ENCODE measurements around the gene STOX1. TPM values are rescaled to one million over a fixed set of nuclear protein-coding genes. Genes with fewer than 3 reads are reported as not detected.
"Not testable (repeated sequence)": the region's sequence is repeated elsewhere in the genome, so short reads cannot be mapped to it uniquely, and the experiment has no call there.

The STOX1 gene
- total RNA-seq, 1 experiment from 2014 or later: 5.9 TPM

DNA sequence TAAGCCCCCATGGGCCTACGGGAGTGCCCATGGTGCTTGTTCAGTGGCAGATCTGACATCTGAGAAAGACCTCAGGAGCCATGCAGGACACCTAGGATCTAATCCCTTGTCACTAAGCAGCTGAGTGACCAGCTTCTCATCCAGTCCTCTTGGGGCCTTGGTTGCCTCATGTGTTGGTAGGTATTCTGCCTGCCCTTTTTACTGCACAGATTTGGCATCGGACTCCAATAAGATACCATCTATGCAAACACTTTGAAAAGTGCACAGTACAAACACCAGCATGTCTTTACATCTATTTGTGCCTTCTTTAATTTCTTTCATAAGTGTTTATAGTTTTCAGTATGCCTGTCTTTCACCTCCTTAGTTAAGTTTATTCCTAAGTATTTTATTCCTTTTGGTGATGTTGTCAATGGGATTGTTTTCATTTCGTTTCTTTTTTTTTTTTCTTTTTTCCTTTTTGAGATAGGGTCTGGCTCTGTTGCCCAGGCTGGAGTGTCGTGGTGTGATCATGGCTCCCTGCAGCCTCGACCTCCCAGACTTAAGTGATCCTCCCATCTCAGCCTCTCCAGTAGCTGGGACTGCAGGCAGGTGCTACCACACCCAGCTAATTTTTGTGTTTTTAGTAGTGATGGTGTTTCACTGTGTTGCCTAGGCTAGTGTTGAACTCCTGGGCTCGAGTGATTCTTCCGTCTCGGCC is 10.4 kb downstream of the STOX1 start:
- no peaks in the 10 kb centered on the region for H3K36me3 ChIP-seq (ENCODE audit: control insufficient read depth in 1 of 2, insufficient read depth in 2 of 2, low read length in 2 of 2)
- intact Hi-C loops (cut with micrococcal nuclease): no loop called here
- H3K9ac ChIP-seq (ENCODE audit: low read length): no peak overlapping the region
- H3K79me2 ChIP-seq (ENCODE audit: insufficient read depth, low read length): no peaks in the 10 kb centered on the region
- H3K9me3 ChIP-seq (ENCODE audit: control insufficient read depth in 1 of 2, insufficient read depth in 1 of 2, low read depth in 1 of 2, low read length in 2 of 2): no peaks in the 10 kb centered on the region
- H3K9me2 ChIP-seq (ENCODE audit: insufficient read depth): no peaks in the 10 kb centered on the region
- RAD21 ChIA-PET (ENCODE audit: low non-redundant PET in 1 of 2, low total read pairs in 2 of 2, uncharacterized antibody in 2 of 2, unreplicated experiment in 2 of 2): no interaction called here
- H2AFZ ChIP-seq (ENCODE audit: low read depth, low read length, poor library complexity, severe bottlenecking): no peak overlapping the region
- H4K20me1 ChIP-seq (ENCODE audit: insufficient read depth): no peaks in the 10 kb centered on the region
- no peak overlapping the region for H3K4me2 ChIP-seq (ENCODE audit: low read length)
- POLR2A ChIA-PET: no interaction called here
- no peak for DNase-seq (ENCODE audit: low read depth, low spot score)
- ATAC-seq: no peak
- H3K4me3 ChIP-seq (replicated peaks in 1 of 2; ENCODE audit: low read depth in 1 of 2, low read length in 2 of 2): no peak overlapping the region
- BruUV-seq (replicated peaks): no TSS peak
- H3K4me1 ChIP-seq (ENCODE audit: control insufficient read depth in 1 of 2, insufficient read depth in 2 of 2, low read length in 2 of 2): no peaks in the 10 kb centered on the region
- CTCF ChIA-PET: no interaction called here
- no peak overlapping the region for H3K27ac ChIP-seq (ENCODE audit: low read depth, low read length)
- no peaks in the 10 kb centered on the region for H3K27me3 ChIP-seq (ENCODE audit: insufficient read depth, low read length)
- no peak for TF ChIP-seq FOSL1 (IDR thresholded peaks at IDR 0.05; ENCODE audit: low read depth)
- TF ChIP-seq, protein P1, sequence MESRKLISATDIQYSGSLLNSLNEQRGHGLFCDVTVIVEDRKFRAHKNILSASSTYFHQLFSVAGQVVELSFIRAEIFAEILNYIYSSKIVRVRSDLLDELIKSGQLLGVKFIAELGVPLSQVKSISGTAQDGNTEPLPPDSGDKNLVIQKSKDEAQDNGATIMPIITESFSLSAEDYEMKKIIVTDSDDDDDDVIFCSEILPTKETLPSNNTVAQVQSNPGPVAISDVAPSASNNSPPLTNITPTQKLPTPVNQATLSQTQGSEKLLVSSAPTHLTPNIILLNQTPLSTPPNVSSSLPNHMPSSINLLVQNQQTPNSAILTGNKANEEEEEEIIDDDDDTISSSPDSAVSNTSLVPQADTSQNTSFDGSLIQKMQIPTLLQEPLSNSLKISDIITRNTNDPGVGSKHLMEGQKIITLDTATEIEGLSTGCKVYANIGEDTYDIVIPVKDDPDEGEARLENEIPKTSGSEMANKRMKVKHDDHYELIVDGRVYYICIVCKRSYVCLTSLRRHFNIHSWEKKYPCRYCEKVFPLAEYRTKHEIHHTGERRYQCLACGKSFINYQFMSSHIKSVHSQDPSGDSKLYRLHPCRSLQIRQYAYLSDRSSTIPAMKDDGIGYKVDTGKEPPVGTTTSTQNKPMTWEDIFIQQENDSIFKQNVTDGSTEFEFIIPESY (IDR thresholded peaks at IDR 0.05; ENCODE audit: extremely low read depth, insufficient replicate concordance, low read length): no peak
- TF ChIP-seq SP1 (IDR thresholded peaks at IDR 0.05; ENCODE audit: low read depth): no peak
- no peak for TF ChIP-seq SRF (IDR thresholded peaks at IDR 0.05; ENCODE audit: low read depth)
- TF ChIP-seq ELF1 (IDR thresholded peaks at IDR 0.05; ENCODE audit: borderline replicate concordance, low read depth): no peak
- TF ChIP-seq CBX3 (IDR thresholded peaks at IDR 0.05; ENCODE audit: low read depth): no peak
- no peak for TF ChIP-seq TCF7L2 (IDR thresholded peaks at IDR 0.05; ENCODE audit: borderline replicate concordance, extremely low read depth, insufficient read depth, insufficient read length)
- no peak for TF ChIP-seq ZNF274 (IDR thresholded peaks at IDR 0.05; ENCODE audit: low read depth, low read length)
- TF ChIP-seq SIN3A (IDR thresholded peaks at IDR 0.05; ENCODE audit: low read depth): no peak
- no peak for TF ChIP-seq CEBPB (IDR thresholded peaks at IDR 0.05; ENCODE audit: low read depth)
- no peak for TF ChIP-seq JUND (IDR thresholded peaks at IDR 0.05)
- TF ChIP-seq, protein P2, sequence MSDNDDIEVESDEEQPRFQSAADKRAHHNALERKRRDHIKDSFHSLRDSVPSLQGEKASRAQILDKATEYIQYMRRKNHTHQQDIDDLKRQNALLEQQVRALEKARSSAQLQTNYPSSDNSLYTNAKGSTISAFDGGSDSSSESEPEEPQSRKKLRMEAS (IDR thresholded peaks at IDR 0.05): no peak
- no peak for TF ChIP-seq POLR2AphosphoS5 (IDR thresholded peaks at IDR 0.05; ENCODE audit: low read depth, low read length)
- TF ChIP-seq ZFX (IDR thresholded peaks at IDR 0.05): no peak
- TF ChIP-seq RAD21 (IDR thresholded peaks at IDR 0.05; ENCODE audit: low read depth): no peak
- no peak for TF ChIP-seq EZH2phosphoT487 (IDR thresholded peaks at IDR 0.05; ENCODE audit: borderline replicate concordance)
- TF ChIP-seq, protein P3, sequence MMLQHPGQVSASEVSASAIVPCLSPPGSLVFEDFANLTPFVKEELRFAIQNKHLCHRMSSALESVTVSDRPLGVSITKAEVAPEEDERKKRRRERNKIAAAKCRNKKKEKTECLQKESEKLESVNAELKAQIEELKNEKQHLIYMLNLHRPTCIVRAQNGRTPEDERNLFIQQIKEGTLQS (IDR thresholded peaks at IDR 0.05): no peak
- TF ChIP-seq POLR2A (IDR thresholded peaks at IDR 0.05; ENCODE audit: borderline replicate concordance, extremely low read depth, insufficient read depth, insufficient read length): no peak
- TF ChIP-seq, protein P4, sequence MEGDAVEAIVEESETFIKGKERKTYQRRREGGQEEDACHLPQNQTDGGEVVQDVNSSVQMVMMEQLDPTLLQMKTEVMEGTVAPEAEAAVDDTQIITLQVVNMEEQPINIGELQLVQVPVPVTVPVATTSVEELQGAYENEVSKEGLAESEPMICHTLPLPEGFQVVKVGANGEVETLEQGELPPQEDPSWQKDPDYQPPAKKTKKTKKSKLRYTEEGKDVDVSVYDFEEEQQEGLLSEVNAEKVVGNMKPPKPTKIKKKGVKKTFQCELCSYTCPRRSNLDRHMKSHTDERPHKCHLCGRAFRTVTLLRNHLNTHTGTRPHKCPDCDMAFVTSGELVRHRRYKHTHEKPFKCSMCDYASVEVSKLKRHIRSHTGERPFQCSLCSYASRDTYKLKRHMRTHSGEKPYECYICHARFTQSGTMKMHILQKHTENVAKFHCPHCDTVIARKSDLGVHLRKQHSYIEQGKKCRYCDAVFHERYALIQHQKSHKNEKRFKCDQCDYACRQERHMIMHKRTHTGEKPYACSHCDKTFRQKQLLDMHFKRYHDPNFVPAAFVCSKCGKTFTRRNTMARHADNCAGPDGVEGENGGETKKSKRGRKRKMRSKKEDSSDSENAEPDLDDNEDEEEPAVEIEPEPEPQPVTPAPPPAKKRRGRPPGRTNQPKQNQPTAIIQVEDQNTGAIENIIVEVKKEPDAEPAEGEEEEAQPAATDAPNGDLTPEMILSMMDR (IDR thresholded peaks at IDR 0.05 in 2 of 3, conservative IDR thresholded peaks at IDR 0.05 in 1 of 3; ENCODE audit: borderline replicate concordance in 1 of 3, insufficient read depth in 1 of 3, low read depth in 2 of 3, low read length in 2 of 3): no peak
- no peak for TF ChIP-seq EZH2 (IDR thresholded peaks at IDR 0.05)

DNA sequence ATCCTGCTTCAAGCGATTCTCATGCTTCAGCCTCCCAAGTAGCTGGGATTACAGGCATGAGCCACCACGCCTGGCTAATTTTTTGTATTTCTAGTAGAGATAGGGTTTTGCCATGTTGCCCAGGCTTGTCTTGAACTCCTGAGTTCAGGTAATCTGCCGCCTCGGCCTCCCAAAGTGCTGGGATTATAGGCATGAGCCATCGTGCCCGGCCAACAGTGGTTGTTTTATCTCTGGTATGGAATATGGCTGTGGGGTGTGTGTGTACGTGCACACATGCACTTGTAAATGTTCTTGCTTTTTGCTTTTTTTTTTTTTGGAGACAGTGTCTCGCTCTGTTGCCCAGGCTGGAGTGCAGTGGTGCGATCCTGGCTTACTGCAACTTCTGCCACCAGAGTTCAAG is 13.3 kb downstream of the STOX1 start:
- H3K36me3 ChIP-seq (ENCODE audit: control insufficient read depth in 1 of 2, insufficient read depth in 2 of 2, low read length in 2 of 2); H3K4me1 ChIP-seq (ENCODE audit: control insufficient read depth in 1 of 2, insufficient read depth in 2 of 2, low read length in 2 of 2); H3K27me3 ChIP-seq (ENCODE audit: insufficient read depth, low read length); H3K9ac ChIP-seq (ENCODE audit: low read length); CTCF ChIA-PET; H3K4me3 ChIP-seq (replicated peaks in 1 of 2; ENCODE audit: low read depth in 1 of 2, low read length in 2 of 2); H2AFZ ChIP-seq (ENCODE audit: low read depth, low read length, poor library complexity, severe bottlenecking); intact Hi-C loops (cut with micrococcal nuclease); ATAC-seq; H3K4me2 ChIP-seq (ENCODE audit: low read length); BruUV-seq (replicated peaks); POLR2A ChIA-PET; H3K27ac ChIP-seq (ENCODE audit: low read depth, low read length); H4K20me1 ChIP-seq (ENCODE audit: insufficient read depth); H3K9me3 ChIP-seq (ENCODE audit: control insufficient read depth in 1 of 2, insufficient read depth in 1 of 2, low read depth in 1 of 2, low read length in 2 of 2); H3K79me2 ChIP-seq (ENCODE audit: insufficient read depth, low read length); RAD21 ChIA-PET (ENCODE audit: low non-redundant PET in 1 of 2, low total read pairs in 2 of 2, uncharacterized antibody in 2 of 2, unreplicated experiment in 2 of 2); H3K9me2 ChIP-seq (ENCODE audit: insufficient read depth); DNase-seq (ENCODE audit: low read depth, low spot score): not testable (repeated sequence)

Data from HCT116 (cell line).